DMS 273 (cell line): Measurements from ENCODE around the gene HEPACAM.
"Not testable (repeated sequence)": the region's sequence is repeated elsewhere in the genome, so short reads cannot be mapped to it uniquely, and the experiment has no call there.

Experiments
- DNase-seq: peaks from one replicate; lab custom pipeline; 2025; ENCODE audit not compliant: unreplicated experiment; lab: John Stamatoyannopoulos, UW

The HEPACAM gene, protein sequence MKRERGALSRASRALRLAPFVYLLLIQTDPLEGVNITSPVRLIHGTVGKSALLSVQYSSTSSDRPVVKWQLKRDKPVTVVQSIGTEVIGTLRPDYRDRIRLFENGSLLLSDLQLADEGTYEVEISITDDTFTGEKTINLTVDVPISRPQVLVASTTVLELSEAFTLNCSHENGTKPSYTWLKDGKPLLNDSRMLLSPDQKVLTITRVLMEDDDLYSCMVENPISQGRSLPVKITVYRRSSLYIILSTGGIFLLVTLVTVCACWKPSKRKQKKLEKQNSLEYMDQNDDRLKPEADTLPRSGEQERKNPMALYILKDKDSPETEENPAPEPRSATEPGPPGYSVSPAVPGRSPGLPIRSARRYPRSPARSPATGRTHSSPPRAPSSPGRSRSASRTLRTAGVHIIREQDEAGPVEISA

DNA sequence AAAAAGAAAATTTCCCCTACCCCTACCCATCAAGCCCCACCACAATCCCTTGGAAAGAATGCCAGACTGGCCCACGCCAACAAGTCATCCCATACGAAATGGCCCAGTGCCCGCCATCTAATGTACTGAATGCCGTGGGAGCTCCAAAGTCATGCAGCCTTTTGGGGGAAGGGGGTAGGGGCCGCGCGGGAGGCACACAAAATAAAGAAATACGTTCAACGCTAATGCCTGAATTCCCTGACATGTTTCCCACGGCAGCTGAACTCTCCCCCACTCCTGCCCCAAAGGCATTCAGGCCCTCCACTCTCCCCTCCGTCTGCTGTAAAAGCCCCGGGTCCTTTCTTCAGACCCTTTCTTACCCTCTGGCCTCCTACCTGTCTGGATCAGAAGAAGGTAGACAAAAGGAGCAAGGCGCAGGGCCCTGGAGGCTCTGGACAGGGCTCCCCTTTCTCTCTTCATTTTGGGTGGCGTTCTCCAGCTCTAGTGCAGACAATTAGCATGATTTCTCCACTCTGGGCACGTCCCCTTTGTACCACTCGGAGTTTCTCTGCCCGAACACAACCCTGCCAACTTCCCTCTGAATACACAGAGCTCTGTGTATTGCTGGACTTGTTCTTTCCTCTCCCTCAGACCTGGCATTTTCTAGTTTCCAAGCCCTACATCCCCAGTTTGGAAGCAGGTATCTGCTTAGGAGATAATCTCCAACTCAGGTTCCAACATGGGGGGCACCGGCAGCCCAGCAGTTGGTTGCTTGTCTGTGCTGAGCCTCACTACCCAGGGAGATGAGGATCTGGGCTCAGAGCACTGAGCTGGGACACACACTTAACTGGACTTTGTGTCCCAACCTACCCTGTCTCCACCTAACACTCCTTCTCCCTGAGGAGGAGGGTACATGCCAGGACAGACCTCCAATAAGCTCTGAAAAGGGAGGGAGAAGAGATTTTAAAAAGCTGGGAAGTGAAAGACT lies at the start of gene HEPACAM:
HEPACAM (minus strand) TSS at position 500 of the 967 bp plus-strand sequence; CDS start at position 459, 41 bp downstream.
- no peak for DNase-seq

DNA sequence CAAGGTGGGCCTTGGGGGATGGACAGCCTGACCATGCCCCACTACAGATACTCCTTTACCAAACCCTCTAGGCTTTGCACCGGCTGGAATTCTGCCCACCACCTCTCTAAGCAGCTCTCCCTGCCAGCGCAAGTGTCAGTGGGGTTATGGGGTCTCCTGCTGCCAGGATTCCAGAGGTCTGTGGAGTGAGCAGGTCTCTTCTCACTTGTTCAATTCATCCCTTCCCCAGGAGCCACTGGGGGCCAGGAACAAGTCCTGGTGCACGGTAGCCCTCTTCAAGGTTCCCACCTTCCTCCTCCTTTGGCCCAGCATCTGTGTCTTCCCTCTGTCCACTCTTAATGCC lies 48.6 kb upstream of the HEPACAM start:
- DNase-seq, result no peak

DNA sequence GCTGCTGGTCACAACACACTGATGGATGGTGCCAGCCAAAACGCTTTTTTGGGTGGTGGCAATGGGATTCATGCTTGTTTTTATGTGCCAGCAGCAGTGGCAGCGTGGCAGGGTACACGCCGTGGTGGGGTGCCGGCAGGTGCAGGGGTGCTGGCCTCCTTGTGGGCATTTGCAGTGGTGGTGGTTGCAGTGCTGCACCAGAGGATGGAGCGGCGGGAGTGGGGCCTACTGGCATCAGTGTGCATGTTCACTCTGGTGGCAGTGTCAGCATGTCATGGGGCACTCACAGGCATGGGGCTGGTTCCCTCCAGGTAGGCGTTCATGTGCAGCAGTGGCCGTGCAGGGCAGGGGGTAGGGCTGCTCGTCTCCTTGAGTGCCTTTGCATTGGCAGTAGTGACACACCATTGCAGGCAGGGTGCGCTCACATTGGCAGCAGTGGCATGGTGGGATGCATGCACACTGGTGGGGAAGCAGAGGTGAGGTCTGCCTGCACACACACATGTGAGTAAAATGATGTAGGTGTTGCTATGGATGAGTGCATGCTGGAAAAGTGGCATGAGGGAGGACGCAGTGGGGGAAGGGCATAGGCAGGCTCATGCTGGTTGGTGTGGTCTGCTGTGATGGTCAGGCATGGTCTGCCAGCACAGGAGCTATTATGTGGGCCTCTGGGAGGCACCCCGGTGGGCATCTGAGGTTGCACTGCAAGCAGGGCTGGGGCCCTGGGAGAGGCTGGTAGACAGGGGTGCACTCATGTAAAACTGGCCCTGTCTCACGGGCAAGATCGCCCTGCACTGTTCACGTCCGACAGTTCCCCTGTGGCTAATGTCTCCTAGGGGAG lies 48.0 kb upstream of the HEPACAM start:
- no peak for DNase-seq

DNA sequence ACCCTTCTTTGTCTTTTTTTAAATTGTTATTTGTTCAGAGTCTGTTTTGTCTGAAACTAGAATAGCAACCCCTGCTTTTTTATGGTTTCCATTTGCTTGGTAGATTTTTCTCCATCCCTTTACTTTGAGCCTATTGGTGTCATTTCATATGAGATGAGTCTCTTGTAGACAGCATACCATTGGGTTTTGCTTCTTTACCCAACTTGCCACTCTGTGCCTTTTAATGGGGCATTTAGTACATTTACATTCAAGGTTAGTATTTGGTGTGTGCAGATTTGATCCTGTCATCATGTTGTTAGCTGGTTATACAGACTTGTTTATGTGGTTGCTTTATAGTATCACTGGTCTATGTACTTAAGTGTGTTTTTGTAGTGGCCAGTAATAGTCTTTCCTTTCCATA lies 46.2 kb upstream of the HEPACAM start:
- no peak for DNase-seq

DNA sequence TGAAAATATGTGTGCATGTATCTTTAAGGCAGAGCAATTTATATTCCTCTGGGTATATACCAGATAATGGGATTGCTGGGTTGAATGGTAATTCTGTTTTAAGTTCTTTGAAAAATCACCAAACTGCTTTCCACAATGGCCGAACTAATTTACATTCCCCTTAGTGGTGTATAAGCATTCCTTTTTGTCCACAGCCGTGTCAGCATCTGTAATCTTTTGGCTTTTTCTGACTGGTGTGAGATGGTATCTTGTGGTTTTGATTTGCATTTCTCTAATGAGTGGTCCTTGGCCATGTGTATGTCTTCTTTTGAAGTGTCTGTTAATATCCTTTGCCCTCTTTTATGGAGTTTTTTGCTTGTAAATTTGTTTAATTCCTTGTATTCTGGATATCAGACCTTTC lies 42.5 kb upstream of the HEPACAM start:
- no peak for DNase-seq

DNA sequence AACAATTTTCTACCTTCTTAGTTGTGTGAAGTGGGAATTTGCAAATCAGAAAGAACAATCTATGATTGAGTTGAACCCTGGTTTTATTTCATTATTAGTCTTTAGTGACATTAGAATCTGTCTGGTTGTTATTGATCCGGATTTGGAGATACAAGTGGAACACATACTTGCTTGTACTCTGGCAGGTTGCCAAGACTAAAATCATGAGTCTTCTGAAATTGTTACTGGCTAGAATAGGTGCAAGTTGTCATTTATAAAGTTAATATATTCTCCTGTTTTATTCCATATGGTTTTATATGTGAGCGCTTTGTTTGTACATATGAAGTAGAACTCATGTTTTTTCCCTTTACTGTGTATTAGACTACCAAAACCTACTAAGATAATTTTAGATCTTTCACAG lies 41.2 kb upstream of the HEPACAM start:
- no peak for DNase-seq

DNA sequence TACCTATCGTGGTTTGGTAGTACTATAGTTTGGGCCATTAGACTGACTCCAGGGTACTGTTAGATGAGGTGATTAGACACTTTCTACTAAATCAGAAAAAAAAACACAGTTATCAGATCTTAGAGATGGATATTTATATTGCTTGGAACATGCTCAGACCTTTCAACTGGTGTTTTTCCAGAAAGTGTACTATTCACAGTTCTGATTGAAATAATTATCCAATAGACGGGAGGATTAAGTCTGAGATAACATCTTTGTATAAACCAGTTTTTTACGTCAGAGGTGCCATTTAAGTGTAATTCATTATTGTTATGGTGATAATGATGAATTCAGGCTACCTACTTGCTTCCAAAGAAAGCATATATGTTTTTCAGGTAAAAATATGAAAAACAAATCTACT lies 40.7 kb upstream of the HEPACAM start:
- DNase-seq, result no peak

DNA sequence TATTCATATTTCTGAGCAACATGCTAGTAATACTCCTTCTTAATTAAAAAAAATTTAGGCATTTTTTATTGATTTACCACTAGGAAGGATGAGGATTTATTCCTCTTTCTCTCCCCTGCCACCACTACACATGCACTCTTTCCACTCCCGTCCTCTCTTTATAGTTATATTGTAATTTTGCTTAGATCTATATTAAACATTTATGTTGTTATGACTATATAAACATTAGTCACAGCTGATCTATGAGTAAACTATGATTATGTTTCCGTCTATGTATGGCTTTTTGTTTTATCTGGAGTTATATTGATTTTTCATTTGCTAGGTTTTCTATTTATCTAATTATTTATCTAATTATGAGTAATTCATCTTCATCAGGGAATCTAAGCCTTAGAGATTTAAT lies 36.0 kb upstream of the HEPACAM start:
- no peak for DNase-seq

DNA sequence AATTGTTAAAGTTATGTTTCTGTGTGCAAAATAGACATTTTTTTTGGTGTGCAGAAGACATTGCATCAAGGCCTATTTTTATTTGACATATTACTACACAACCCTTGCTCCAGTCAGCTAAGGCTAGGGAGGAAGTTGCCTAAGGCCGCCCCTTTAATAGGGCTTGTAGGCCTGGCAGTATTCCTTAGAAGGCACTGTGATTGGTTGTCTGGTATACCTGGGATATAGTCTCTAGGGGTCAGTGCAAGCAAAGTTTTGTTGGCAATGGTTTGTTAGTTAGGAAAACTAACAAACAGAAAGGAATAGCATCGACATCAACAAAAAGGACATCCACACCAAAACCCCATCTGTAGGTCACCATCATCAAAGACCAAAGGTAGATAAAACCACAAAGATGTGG lies 35.1 kb upstream of the HEPACAM start:
- no peak for DNase-seq

DNA sequence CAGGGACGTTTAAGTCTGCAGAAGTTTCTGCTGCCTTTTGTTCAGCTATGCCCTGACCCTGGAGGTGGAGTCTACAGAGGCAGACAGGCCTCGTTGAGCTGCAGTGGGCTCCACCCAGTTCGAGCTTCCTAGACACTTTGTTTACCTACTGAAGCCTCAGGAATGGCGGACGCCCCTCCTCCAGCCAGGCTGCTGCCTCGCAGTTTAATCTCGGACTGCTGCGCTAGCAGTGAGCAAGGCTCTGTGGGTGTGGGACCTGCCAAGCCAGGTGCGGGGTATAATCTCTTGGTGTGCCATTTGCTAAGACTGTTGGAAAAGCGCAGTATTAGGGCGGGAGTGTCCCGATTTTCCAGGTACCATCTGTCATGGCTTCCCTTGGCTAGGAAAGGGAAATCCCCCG lies 32.4 kb upstream of the HEPACAM start:
- not testable (repeated sequence) for DNase-seq

DNA sequence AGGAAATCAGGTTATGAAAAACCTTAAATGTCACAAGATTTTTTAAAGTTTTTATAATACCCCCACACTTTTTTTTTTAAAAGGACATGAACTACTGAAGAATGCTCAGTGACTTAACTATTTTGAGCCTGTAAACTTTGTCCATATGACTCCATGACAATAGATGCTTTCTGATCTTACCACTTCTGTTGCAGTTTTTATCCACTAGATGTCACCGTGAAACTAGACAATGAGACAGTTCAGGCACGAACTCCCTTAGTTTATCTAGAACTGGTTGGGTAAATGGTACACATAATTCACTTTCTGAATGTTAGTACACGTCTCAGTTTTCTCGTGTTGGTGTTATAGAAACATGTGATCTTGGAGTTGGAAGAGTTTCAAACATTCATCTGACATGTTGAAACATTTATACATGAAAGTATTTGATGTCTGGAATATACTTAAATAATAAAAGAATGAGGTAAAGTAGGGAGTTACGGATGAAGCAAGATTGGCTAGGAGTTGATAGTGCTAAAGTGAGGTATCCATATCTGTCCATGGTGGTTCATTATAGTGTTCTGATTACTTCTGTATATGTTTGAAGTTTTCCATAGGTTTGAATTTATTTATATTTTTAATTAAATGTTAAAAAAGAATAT lies 26.2 kb upstream of the HEPACAM start:
- peak; percentile 73 for DNase-seq

DNA sequence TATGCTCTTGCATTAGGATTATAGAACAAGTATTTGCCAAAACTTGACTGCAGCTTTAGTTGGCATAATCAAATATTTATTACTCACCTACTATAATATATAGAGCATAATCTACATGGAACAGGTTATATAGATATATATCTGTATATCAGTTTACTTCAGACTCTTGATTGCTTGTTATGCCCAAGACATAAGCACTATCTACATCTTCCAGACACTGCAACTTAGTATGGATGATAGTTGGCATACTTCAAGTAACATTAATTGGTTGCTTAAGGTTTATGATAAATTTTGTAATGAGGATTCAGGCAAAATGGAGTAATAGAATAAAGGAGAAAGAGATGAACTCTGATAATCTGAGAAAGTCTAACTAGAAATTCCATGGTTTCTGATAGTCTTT lies 19.2 kb upstream of the HEPACAM start:
- DNase-seq, result no peak

DNA sequence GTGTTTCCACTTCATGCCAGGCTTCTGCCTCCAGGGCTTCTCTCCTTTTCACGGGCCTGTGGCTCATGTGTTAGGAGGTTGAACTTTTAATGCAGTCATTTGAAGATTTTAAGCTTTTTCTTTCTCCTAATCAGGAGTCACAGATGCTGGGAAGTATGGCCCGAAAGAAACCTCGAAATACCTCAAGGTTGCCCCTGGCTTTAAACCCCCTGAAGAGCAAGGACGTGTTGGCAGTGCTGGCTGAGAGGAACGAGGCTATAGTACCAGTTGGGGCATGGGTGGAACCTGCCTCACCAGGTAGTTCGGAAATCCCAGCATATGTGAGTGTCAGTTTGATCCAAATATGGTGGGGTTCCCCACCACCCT lies 18.7 kb upstream of the HEPACAM start:
- DNase-seq, result no peak

DNA sequence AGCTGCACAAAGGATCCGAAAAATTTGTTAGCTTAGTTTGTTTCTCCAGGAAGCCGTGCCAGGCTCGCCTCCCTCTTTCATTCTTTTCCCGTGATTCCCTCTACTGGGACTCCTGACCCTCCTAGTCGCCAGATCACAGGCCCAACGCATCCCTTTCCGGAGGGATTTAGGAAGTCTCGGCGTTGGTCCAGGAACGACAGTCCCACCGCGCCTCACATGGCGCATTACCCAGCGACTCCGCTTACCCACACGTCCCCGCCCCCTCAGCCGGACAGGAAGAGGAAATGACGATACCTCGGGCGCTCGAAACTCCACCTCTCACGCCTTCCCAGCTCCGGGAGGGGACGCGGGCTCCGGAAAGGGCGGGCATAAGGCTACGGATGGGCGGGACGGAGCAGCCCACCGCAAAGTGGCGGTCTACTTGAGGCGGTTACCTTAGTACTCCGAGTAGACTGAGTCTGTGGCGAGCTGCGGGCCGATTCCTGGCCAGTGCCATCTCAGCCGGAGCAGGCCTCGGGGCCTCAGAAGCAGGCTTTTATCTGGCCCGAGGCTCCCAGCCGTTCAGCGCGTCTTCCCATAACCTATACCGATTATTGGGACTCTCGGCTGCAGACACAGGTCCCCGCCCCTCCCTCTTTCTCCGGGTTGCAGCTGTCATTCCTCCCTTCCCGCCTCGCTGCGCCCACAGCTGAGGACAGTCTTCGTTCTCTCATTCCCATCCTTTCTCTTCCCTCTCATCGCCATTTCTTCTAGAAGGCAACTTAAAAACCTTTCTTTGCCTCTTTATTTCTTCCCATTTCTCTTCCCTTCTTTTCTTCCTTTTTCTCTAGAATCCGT lies 18.1 kb upstream of the HEPACAM start, which contains the start of gene CCDC15:
CCDC15 (plus strand) TSS at position 450 of the 837 bp plus-strand sequence. CDS start 531 bp downstream, outside the sequence.
- peak; percentile 98 for DNase-seq

DNA sequence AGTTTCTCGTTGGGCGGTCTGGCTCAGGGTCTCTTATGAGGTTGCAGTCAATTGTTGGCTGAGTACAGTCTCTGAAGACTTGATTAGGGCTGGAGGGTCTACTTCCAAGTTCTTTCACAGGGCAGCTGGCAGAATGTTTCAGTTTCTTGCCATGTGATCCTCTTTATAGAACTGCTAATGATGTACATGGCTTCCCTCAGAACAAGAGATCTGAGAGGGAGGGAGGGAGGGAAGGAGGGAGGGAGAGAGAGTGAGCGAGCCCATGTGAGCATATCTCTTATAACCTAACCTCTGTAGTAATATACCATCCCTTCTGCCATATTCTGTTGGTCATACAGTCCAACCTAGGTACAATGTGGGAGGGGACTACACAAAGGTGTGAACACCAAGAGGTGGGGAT lies 15.5 kb upstream of the HEPACAM start:
- DNase-seq, result no peak

DNA sequence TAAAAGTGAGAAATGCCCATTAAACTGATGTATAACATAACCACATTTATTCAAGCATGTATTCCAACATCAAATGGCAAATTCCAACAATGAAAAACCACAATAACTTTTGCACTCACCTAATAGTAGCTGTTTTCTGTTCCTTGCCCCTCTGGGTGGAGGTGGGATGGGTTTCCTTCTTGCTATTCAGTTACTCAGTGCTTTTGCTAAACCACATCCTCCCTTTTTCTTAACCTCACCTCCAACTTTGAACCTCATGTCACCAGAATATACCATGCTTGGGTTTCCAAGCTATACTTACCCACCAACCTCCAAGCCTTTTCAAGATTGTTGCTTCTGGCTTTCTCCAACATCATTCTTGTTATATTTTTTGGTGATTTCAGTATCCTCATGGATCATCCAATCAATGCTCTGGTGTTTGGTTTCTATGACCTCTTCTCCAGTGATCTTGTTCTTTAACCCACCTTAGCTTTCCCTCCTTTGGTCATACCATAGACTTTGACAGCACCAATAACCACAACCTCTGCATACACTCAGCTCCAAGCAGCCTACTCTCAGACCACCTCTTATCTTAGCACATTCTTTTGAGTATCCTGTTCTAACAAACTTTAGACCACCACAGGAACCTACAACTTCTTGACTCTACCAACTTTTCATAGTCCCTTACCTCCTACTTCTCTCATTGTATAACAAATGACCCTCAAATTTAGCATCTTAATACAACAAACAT lies 14.9 kb upstream of the HEPACAM start:
- no peak for DNase-seq

DNA sequence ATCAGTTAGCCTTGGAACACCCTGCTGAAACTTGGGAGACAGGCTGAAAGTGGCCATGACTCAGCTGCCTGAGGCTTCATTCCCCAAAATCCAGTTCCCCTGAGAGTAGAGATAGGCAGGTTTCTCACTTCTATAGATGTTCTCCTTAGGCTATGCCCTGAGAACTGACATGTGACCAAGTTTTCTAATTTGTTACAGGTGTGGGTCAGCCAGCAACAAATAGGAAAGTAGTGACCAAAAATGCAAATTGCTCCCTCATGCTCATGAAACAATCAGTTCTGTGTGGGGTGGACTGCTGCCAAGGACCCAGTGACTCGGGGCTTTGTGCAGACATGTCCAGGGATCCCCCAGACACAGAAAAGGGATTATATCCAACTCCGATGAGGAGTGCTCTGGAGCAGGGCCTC lies 10.9 kb upstream of the HEPACAM start:
- no peak for DNase-seq

DNA sequence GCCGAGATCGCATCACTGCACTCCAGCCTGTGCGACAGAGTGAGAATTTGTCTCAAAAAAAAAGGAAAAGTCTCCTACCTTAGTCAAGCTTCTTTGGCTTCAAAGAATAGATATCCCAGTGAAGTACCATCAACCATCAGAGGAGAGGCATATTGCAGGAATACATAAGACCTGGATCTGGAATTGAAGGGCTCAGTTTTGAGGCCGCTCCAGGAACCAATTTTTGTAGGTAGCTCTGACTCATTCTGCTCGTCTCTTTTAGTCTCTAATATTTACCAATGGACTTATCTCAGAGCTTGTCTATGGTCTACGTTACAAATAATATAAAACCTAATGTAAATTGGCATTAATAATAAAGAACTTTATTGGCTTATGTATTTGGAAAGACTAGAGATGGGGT lies 10.0 kb upstream of the HEPACAM start:
- DNase-seq, result no peak

DNA sequence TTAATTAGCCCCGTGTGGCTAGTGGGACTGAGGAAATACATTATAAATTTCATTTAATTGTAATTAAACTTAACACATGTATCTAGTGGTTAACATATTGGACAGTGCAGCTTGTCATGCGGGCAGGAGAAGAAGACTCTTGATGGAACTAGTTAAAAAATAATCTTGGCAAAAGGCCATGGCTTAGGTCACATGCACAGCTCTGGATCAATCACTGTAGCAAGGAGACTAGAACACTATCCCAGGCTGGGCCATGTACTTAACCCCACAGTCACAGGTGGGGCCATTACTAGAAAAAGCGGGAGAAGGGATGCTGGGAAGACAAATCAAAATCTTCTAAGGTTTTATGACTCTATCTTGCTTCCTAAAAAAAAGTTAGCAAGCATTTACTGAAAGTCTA lies 8.7 kb upstream of the HEPACAM start:
- DNase-seq, result no peak
